ENCODE measurements around the gene TRMT112. TPM values are rescaled to one million over a fixed set of nuclear protein-coding genes. Genes with fewer than 3 reads are reported as not detected.

Gene TRMT112
- total and polyA plus RNA-seq, 2 of the 4 experiments (the other 2 are of a cell fraction), result 173 to 202 TPM

GRCh38 chr11:64287676-64288352 is 29.5 kb downstream of the TRMT112 start:
- Histone ChIP-seq H3K4me3 (ENCODE audit: insufficient read depth, low read depth, low read length) (no peak overlapping the region), H4K8ac (ENCODE audit: low read depth in 2 of 2, low read length in 2 of 2) (no peak overlapping the region), H3K27me3 (ENCODE audit: control insufficient read depth, insufficient read depth, low read length) (peaks cover 28% of the 10 kb centered on the region), H3K23ac (ENCODE audit: low read depth, low read length) (no peak overlapping the region), H4K20me1 (ENCODE audit: insufficient read depth, low read length) (peaks cover 5% of the 10 kb centered on the region; the same call in 1 of the 2 replicates), H3K14ac (replicated peaks; ENCODE audit: low read depth, low read length) (no peak overlapping the region), H2BK20ac (ENCODE audit: low read depth, low read length) (no peak overlapping the region), H3K9me3 (ENCODE audit: control insufficient read depth, insufficient read depth, low read length) (no peaks in the 10 kb centered on the region), H2AK5ac (ENCODE audit: low read depth, low read length) (no peak overlapping the region), H3K79me1 (ENCODE audit: low read depth in 1 of 2, low read length in 2 of 2) (peaks cover 15 to 30% of the 10 kb centered on the region in 2 experiments), H2BK5ac (ENCODE audit: low read depth, low read length, poor library complexity, severe bottlenecking) (no peak overlapping the region), H3K4ac (ENCODE audit: low read depth, low read length) (no peak overlapping the region), H3K36me3 (ENCODE audit: control insufficient read depth, insufficient read depth, low read length) (no peaks in the 10 kb centered on the region; the same call in 1 of the 2 replicates), H2AFZ (replicated peaks; ENCODE audit: low read length, poor library complexity) (no peak overlapping the region), H3K4me1 (ENCODE audit: control insufficient read depth, insufficient read depth, low read length) (peaks cover 11% of the 10 kb centered on the region), H3K4me2 (ENCODE audit: low read depth, low read length) (no peak overlapping the region), H4K91ac (ENCODE audit: insufficient read depth, low read depth, low read length) (no peak overlapping the region), H2BK15ac (ENCODE audit: low read depth, low read length) (no peak overlapping the region), H4K5ac (ENCODE audit: low read depth, low read length) (no peak overlapping the region), H3K9me1 (ENCODE audit: insufficient read depth, low read length) (peaks cover 5% of the 10 kb centered on the region; the same call in 1 of the 2 replicates), H3K27ac (ENCODE audit: insufficient read depth, low read length) (no peak overlapping the region), H3K56ac (ENCODE audit: extremely low read depth, insufficient read depth, low read length) (no peak overlapping the region), H3K9ac (ENCODE audit: low read depth, low read length) (no peak overlapping the region), H2BK120ac (ENCODE audit: low read depth, low read length) (no peak overlapping the region), H2AK9ac (replicated peaks; ENCODE audit: low read depth, low read length, poor library complexity) (peak overlapping the region; percentile 28), H3K18ac (ENCODE audit: low read depth, low read length) (no peak overlapping the region)
- ATAC-seq (ENCODE audit: low read depth) (no peak), DNase-seq (no peak)
- POLR2A ChIA-PET (ENCODE audit: unreplicated experiment), result no interaction called here
- TF ChIP-seq CTCF (conservative IDR thresholded peaks at IDR 0.05; ENCODE audit: low read depth, low read length), result no peak
- TF ChIP-seq, protein P1, sequence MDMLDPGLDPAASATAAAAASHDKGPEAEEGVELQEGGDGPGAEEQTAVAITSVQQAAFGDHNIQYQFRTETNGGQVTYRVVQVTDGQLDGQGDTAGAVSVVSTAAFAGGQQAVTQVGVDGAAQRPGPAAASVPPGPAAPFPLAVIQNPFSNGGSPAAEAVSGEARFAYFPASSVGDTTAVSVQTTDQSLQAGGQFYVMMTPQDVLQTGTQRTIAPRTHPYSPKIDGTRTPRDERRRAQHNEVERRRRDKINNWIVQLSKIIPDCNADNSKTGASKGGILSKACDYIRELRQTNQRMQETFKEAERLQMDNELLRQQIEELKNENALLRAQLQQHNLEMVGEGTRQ (IDR thresholded peaks at IDR 0.05; ENCODE audit: low read depth, low read length), result no peak
- TF ChIP-seq MAFK (IDR thresholded peaks at IDR 0.05; ENCODE audit: low read depth, low read length), result no peak
- no peak for TF ChIP-seq RCOR1 (IDR thresholded peaks at IDR 0.05; ENCODE audit: insufficient replicate concordance, low read length)
- TF ChIP-seq FOS (IDR thresholded peaks at IDR 0.05; ENCODE audit: low read depth, low read length), result no peak
- TF ChIP-seq SMC3 (IDR thresholded peaks at IDR 0.05; ENCODE audit: low read depth, low read length), result no peak
- intact Hi-C loops (cut with micrococcal nuclease) (no loop called here), in situ Hi-C loops (cut with MboI; ENCODE audit: low sequenced_read_pairs) (no loop called here), dilution Hi-C loops (cut with HindIII; ENCODE audit: low sequenced_read_pairs, unreplicated experiment) (no loop called here)
- CTCF ChIA-PET, result interaction anchor here (0.6 kb wide), 1 partner anchor 30 kb away, joined by 3 read pairs; the partner anchor contains the start of gene PRDX5
- BruUV-seq (replicated peaks), result no TSS peak
- 91% methylated on average over 6 of the region's 33 CpGs; no CpG with 5 or more reads in 1 of the 2 experiments for whole genome bisulfite sequencing, 2 experiments (ENCODE audit: extremely low coverage in 2 of 2, insufficient read length in 1 of 2)

All from IMR-90 (cell line).